Erythroblast (primary cell): ENCODE measurements around the gene IPO11.
A peak's percentile ranks its signal among the peaks of the same experiment; 100 is the strongest.

Experiments used
- DNase-seq, 2 experiments: peaks; one replicate each; lab custom pipeline; 2025; lab: John Stamatoyannopoulos, UW
- GATA1 ChIP-seq: IDR thresholded peaks from 2 replicates; pipeline ENCODE4 v1.6.1; 2011; ENCODE audit warnings: low read depth, mild to moderate bottlenecking, control low read depth, low read length, moderate library complexity
- POLR2A ChIP-seq: IDR thresholded peaks from 2 replicates; pipeline ENCODE4 v1.6.1; 2011; ENCODE audit warnings: mild to moderate bottlenecking, low read length

The IPO11 gene

DNA sequence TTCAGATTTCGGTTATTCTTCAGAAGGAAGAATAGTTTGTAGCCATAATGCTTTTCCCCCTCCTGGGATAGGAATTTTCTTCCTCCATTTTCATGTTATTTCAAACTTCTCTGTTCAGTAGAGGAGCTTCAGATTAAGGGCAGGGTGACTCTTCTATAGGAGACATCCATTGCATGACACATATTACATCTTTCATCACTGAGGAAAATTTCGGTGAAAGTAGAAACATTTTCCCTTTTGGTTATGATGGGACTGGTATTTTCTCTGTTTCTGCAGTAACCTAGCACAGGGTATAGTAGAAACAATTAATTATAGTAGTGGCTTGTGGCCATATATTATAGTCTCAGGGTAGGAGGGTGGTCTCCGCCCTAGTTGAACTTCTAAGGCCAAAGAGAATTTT is 1.1 kb downstream of the IPO11 start:
- peak; percentile 45 to 70 for DNase-seq
- TF ChIP-seq GATA1, result no peak

DNA sequence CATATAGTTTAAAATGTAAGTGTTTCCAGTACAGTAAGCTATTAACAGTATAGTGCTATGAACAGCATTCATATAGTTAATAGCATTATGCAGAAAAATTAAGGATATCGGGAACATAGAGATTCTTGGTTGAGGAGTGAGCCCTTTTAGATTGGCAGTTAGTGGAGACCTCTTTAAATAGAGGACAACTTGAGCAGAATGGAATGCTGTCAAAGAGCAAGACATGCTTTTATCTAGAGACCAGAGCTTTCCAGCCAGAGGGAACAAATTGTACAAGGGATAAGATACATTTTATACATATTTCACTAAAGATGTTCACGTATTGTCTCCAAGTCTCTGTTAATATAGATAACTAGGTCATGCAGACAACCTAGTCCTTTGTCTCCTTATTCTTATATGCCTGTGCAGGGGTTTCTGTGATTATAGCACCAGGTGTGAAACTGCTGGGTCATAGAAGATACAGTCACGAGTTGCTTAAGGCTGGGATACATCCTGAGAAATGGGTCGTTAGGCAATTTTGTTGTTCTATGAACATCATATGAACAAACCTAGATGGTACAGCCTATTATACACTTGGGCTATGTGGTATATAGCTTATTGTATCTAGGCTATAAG is 6.0 kb downstream of the IPO11 start:
- TF ChIP-seq POLR2A, result no peak
- TF ChIP-seq GATA1, result no peak
- DNase-seq, result peak in 1 of 2 experiments; percentile 30

DNA sequence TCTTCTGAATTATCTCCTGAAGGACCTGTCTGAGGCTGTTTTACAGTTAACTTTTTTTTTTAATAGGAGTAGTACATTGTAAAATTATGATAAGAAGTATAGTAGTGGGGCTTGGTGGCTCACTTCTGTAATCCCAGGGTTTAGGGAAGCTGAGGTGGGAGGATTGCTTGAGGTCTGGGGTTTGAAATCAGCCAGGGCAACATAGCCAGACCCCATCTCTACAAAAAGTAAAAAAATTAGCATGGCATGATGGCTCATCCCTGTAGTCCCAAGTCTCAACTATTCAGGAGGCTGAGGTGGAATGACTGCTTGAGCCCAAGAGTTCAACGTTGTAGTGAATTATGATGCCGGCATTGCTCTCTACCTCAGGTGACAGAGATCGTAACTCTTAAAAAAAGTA is 7.0 kb downstream of the IPO11 start:
- no peak for TF ChIP-seq POLR2A
- no peak for TF ChIP-seq GATA1
- DNase-seq, result peak in 1 of 2 experiments; percentile 29

DNA sequence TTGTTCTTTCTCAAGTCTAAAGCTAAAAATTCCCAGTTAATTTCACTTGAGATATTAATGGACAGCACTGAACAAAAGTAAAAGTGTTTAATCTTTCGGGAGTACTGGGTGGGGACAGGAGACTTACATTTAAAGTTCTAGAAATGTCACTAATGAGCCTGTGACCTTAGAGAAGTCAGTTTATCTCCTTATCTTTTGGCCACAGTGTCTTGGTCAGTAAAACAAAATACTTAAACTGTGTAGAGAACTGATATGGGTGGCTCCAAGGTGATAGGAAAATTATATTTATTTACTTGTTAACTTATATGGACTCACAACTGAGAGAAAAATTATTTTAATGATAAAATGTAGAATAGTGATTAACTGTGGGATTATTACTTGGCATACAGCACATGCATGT is 8.9 kb downstream of the IPO11 start:
- DNase-seq, result peak; percentile 66 to 86

DNA sequence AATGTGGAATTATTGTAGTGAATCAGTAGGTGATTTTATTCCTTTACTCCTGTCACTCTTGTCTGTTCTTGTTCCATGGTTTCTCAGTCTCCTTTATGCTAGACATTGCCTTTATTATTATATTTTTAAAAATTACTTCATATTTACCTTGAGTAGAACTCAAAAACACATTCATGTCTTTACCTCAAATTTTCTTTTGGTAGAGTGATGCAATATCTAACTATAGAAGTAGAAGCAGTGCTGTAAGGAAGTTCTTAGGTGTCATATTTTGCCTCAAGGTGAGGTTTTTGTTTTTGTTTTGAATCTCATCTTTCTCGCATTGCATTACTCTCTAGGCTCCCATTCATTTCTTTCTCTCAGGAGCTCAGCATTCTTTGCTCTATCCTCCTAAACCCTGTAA is 12.2 kb downstream of the IPO11 start:
- no peak for DNase-seq
- TF ChIP-seq GATA1, result no peak
- no peak for TF ChIP-seq POLR2A

More for the DNA sequence above, 8.9 kb downstream of the IPO11 start:
- TF ChIP-seq GATA1 (peak; percentile 50), POLR2A (no peak)

DNA sequence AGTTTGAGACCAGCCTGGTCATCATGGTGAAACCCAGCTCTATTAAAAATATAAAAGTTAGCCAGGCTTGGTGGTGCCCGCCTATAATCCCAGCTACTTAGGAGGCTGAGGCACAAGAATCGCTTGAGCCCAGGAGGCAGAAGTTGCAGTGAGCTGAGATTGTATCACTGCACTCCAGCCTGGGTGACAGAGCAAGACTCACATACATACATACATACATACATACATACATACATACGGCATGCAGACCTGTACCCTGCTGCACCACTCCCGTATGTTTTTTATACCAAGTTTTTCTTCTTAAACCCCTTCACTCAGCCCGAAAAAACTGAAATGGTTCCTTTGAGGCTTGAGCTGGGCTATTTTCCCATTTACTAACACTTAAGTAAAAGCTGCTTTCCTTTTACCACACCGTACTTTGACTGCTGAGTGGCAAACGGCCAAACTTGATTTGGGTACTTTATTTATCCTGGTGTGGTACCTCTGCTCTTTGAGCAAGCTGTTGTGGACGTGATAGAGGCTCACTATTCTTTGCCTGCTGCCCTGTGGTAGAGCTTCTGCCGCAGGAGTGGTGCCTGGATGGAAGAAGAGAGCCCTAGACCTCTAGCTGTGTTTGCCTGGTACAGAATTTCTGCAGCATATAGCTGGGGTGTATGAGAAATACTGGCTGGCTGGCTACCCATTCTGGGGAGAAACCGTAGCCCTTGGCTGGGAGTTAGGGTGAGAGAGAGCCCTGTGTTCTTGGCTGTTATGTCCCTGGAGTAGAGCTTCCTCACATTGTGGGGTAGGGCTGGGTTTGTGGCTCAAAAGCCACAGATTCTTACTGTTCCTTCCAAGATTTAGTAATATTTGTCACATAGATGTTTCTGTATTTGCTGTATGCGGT is 19.4 kb downstream of the IPO11 start:
- DNase-seq, result peak; percentile 59 to 71
- TF ChIP-seq POLR2A, result no peak
- no peak for TF ChIP-seq GATA1

DNA sequence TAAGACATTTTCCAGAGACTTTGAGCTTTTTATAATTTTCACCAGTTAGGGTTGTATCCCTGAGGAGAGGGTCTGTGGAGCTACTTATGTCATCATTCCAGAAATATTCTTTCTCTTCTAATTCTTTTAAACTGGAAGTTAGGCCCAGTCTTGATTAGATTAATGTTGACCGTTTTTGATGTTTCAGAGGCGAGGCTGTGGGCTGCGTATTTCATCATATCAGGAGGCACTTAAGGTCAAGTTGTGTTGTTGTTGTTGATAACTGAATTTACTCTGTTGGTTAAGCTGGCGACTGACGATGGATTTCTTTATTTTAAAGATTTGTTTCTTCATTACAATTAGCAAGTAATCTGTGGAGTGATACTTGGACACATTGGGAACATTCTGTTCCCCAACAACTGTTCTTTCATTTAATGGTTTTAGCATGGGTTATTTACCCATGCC is 20.1 kb downstream of the IPO11 start:
- TF ChIP-seq POLR2A (no peak), GATA1 (no peak)
- DNase-seq, result peak; percentile 89 to 91

DNA sequence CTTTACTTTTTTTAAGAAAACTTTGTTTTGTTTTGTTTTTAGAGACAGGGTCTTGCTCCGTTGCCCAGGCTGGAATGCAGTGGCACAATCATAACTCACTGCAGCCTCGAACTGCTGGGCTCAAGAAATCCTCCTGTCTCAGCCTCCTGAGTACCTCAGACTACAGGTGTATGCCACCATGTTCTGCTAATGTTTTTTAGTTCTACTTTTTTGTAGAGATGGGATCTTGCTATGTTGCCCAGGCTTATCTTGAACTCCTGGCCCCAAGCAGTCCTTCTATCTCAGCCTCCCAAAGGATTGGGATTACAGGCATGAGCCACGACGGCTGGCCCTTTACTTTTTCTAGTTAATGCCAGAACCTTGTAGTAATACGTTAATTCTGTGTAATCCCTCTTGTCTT is 36.0 kb downstream of the IPO11 start:
- DNase-seq, result no peak
- TF ChIP-seq GATA1 (no peak), POLR2A (no peak)

DNA sequence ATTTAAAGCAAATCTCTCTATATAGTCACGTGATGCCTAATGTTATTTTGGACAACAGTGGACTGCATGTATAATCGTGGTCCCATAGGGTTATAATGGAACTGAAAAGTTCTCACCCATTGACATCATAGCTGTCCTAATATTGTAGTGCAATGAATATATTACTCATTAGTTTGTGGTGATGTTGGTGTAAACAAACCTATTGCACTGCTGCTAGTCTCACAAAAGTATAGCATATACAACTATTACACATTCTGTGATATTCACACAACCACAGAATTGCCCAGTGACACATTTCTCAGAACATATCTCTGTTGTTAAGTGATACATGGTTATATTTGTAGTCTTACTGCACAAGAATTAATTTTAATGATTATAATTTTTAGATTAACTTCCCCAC is 37.7 kb downstream of the IPO11 start:
- TF ChIP-seq GATA1 (no peak), POLR2A (no peak)
- no peak for DNase-seq

DNA sequence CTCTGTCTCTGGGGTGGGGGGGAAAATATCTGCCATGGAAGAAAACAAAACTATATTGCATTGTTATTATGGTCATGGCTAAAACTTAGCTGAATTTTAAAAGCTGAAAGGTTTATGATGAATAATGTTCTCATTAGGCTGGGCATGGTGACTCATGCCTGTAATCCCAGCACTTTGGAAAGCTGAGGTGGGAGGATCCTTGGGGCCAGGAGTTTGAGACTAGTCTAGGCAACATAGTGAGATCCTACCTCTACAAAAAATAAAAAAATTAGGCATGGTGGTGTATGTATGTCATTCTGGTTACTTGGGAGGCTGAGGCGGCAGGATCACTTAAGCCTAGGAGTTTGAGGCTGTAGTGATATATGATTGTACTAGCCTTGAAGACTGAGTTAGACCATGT is 44.5 kb downstream of the IPO11 start:
- peak in 1 of 2 experiments; percentile 12 for DNase-seq

DNA sequence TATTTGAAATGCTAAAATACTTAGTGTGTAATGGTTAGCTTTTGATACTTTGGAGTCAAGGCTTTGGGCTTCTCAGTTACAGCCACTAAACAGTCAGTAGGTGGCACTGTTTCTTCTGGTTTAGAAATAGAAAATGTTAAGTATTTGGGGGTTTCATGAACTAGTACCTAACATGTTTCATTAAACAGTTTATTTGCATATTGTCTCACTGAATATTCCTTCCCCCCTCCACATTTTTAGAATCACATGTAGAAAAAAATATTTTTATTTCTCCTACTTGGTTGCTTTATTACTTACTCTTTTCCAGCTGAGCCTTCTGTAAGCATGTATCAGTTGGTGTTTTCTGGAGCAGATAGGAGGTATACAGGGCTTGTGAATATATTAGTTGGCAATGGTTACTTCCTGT is 48.0 kb downstream of the IPO11 start:
- DNase-seq, result peak; percentile 54 to 69
- TF ChIP-seq POLR2A, result no peak
- no peak for TF ChIP-seq GATA1

More for the DNA sequence above, 44.5 kb downstream of the IPO11 start:
- TF ChIP-seq GATA1, result no peak
- no peak for TF ChIP-seq POLR2A

DNA sequence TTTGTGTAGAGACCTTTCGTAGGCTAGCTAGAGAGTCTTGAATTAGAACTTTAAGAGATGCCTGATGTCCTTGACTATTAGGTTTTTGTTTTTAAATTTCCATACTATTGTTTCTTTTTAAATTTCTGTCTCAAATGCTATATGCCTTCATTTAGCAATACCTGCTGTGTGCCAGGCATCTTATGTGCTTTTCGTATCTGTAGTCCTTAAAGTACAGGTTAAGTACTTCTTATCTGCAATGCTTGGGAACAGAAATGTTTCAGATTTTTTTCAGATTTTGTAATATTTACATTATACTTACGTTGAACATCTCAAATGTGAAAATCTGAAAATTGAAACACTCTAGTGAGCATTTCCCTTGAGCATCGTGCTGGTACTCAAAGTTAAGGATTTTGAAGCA is 49.0 kb downstream of the IPO11 start:
- no peak for DNase-seq
- TF ChIP-seq POLR2A, result no peak
- TF ChIP-seq GATA1, result no peak

DNA sequence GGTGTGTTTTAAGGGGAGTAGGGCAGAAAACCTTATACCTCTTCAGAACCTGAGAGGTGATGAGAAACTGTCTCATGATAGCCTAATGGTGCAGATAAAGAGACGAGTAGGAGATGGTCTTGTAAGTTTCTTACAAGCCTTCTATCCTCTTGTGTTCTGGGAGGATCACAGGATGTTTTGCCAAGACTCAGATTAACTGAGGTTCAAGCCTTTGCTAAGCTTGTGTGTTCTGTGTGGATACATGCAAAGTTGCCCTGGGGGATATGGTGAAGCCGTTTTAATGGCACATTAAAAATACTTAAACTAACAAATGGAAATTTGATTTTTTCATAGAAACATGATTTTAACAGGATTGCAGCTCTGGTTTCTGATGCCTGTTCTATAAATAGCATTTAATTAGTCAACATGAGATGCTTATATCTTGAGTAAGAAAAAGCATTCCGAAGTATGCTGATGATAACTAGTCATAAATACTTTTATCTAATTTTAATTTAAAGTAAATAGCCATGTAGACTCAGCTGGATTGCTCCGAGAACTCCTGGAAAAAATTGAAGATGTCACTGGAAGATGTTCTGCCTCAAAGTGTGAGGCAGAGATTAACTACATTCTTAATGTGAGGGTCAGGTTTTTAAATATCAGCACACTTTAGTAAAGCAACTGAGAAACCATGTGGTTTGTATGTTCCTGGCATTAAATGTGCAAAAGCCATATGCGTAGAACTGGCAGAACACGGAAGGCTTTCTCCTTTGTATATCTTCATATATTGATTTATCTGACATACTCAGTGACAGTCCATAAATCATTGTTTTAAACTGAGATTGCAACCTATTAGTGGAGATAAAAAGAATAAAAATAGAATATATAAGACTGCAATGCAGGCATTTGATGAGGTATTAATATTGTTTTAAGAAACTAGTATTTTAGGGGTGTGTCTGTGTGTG is 53.7 kb downstream of the IPO11 start:
- TF ChIP-seq POLR2A, result no peak
- TF ChIP-seq GATA1, result no peak
- DNase-seq, result no peak

DNA sequence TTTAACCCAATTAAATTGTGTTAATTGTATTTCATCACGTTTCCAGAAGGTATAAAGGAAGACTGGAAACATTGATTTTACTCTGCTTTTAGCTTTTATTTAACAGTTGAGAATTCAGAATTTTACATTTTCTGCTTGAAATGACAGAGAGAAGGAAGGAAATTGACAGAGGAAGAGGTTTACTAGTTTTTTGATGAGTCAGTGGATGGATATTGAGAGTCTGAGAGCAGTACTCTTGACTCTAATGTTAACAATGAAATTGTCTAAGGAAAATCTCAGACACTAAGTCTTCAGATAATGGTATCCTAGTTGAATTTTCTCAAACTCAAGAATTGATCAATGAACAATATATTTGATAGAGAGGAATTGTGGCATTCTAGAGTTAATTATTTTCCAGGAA is 60.6 kb downstream of the IPO11 start:
- DNase-seq, result no peak
- TF ChIP-seq POLR2A (no peak), GATA1 (no peak)
